T-helper 22 cell (primary cell): ENCODE measurements around the gene POGLUT2.

Source experiments
- DNase-seq: peaks from one replicate; pipeline ENCODE4 v3.0.0-alpha.2; 2020; ENCODE audit warnings: low read depth

Gene POGLUT2

DNA sequence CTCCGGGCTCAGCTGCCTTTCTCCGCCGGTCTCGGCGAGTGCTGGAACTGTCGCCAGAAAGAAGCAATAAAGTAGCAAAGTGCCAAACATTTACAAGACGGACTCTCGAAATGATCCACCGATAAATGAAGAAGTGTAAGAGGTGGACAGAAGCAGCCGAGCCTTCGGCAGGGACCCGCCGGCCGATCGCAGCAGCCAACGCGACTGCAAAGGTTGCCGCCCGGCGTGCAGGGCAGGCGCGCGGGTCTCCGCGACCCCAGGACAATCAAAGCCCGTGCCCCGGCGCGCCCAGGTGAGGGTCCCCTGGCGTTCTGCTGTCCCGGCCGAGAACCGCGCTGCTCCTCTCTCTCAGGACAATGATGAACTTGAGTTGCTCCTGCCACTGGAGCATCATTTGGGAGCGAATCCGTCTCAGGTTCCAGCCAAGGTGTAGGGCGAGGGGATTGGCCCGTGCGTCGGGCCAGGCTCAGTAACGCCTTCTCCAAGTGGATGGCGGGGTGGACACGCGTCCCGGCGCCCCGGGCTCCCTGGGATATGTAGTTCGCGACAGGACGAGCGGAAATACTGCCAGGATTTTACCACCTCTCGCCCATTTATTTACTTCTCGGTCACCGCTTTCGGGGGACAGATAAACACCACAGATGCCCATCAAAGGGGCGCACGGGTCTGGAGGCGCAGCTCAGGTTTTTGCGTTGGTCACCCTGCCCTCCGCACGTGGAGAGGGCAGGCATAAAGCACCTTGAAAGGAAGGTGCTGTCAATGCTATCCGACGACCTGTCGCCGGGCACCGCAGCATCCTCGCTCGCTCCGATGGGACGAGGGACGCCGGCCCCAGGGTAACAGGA, at the start of gene POGLUT2, which contains the start of gene BIVM:
Gene POGLUT2, minus strand, starts transcription at position 396 of the 845 bp plus-strand sequence. Its CDS starts 306 bp downstream, at position 90.
Gene BIVM, plus strand, starts transcription at position 539 of the 845 bp plus-strand sequence. CDS start 8,149 bp downstream, outside the sequence.
- DNase-seq: peak; percentile 71

DNA sequence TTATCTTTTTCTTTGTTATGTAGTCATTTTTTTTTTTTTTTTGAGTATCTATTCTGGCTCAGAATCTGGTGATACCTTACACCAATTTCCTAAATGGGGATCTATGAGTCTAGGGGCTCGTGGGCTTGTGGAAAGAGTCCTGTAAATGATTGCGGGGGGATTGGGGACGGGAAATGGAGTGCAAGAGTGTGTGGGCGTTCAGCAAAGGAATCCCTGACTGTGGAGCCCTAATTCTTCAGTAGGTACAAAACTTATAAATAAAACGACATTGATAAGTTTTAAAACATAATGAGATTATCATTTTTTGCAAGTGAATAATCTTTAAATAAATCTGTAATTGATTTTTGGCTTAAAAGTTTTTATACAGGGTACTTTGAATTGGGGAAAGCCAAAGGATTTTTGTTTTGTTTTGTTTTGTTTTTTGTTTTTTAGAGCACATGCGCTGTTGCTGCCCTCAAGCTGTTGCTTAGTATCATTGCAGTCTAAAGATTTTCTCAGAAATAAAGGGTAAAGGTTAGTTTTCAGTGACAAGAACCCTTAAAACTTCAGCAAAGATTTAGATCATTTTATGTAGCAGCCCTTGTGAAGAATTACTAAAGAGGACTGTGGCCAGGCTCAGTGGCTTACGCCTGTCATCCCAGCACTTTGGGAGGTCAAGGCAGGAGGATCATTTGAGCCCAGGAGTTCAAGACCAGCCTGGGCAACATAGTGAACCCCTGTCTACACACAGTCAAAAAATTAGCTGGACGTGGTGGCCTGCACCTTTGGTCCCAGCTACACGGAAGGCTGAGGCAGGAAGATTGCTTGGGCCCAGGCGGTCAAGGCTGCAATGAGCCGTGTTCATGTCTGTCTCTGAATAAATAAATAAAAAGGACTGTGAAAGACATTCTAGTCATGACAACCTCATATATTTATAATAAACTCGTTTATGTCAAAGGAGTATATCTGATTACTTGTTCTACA, 48.8 kb upstream of the POGLUT2 start:
- no peak for DNase-seq

DNA sequence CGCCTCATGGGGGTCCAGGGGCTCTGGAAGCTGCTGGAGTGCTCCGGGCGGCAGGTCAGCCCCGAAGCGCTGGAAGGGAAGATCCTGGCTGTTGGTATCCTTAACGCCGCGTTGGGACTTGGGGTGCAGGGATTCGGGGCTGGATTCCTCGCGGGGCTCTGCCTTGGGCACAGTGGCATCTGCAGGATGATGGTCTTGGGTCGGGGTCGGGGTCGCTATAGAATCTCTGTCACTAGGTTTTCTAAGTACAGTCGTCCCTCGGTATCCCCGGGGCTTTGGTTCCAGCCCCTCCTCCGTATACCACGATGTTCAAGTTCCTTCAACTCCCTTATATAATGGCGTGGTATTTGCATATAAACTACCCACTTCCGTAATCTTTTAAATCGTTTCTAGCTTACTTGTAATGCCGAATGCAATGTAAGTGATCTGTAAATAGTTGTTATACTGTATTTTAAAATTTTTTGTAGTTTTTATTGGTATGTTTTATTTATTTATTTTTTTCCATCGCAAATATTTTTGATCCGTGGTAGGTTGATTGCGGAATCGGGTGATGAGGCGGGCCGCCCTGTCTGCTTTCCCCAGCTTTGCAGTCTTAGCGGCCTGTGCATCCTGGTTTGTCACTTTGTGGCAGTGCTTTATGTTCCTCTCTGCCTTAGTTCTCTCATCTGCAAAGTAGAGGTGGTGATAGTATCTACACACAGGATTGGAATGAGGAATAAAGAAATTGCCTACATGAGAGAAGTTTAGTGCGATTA, 47.7 kb upstream of the POGLUT2 start:
- peak; percentile 30 for DNase-seq

DNA sequence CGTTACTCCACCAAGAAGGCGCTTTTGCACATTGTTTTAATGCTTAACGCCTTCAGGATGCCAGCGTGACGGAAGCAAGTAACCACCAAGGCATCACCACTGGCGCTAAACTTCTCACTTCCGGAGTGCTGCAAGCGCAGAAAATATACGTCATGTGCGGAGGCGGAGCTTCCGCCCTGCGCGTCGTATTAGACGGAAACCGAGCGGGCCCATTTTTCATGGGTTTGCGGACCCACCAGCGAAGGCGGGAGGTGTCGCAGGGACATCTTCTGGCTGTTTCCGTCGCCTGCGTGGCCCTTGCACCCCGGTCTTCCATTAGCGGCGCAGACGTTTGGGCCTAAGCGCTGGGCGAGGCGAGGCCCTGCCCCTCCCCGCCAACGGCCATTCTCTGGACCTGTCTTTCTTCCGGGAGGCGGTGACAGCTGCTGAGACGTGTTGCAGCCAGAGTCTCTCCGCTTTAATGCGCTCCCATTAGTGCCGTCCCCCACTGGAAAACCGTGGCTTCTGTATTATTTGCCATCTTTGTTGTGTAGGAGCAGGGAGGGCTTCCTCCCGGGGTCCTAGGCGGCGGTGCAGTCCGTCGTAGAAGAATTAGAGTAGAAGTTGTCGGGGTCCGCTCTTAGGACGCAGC, 47.0 kb upstream of the POGLUT2 start, which contains the start of gene ERCC5:
Gene ERCC5, plus strand, starts transcription at position 403 of the 631 bp plus-strand sequence. CDS start 235 bp downstream, outside the sequence.
- peak; percentile 89 for DNase-seq

DNA sequence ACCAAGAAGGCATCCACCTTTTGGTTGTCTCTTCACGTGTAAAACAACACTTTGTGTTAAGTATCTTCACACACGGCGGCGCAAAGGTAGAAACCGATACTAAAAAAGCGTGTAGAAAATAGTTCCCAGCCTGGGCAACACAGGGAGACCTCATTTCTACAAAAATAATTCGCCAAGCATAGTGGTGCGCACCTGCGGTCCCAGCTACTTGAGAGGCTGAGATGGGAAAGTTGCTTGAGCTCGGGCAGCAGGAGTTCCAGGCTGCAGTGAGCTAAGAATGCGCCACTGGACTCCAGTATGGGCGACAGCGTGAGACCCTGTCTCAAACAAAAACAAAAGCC, 46.5 kb upstream of the POGLUT2 start:
- no peak for DNase-seq

DNA sequence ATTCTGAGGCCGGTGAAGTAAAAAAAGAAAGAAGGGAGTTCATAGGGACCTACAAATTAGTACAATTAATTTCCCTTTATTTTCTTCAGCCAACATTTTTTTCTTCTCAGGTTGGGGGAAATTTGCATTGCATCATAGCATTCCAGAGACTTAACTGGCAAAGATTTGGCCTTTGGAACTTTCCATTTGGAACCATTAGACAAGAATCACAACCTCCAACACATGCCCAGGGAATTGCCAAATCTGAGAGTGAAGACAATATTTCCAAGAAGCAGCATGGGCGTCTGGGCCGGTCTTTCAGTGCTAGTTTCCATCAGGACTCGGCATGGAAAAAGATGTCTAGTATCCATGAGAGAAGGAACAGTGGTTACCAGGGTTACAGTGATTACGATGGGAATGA, 40.7 kb upstream of the POGLUT2 start:
- DNase-seq: no peak

DNA sequence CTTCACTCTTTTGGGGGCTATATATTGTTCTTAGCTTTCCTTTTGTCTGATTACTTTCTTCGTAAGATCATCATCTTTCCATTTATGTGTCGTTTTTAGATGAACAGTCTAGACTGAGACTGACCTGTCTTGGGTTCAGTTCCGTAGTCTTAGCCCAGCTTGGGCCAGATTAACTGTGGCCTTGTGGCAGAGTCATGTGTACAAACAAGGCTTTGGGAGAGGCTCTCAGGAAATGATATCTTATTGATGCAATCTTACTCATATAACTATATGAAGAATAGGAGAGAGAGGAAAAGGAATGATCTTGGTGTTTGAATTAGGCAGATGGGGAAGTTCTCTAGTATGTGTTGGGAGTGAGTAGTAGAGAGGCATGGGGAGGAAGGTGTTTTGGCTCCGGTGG, 40.2 kb upstream of the POGLUT2 start:
- DNase-seq: no peak

DNA sequence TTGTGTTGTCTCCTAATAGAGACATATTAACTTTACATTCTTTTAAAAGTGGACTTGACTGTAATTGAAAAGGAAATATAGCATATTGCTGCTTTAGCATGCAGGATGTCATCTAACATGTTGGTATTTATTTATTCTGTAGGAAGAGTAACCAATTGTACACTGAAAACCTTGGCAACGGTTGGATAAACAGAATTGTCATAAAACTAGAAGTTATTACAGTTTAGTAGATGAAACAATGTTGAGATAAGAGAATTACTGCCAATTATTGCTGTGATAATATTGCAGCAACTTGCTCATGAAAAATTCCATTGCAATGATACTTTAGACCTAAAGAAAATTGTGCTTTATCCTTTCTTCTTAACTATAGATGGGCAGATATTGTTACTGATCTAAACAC, 39.5 kb upstream of the POGLUT2 start:
- no peak for DNase-seq

DNA sequence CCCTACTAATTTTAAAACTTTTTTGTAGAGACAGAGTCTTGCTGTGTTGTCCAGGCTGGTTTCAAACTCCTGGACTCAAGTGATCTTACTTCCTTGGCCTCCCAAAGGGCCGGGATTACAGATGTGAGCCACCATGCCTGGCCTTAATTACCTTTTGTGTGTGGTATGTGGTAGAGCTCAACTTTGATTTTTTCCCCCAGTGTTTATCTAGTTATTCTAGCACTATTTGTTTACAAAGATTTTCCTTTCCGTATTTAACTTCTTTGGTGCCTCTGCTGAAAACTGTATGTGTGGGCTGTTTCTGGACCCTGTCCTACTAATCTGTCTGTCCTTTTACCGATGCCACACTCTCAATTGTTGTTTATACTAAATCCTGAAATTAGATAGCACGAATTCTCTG, 37.7 kb upstream of the POGLUT2 start:
- no peak for DNase-seq

DNA sequence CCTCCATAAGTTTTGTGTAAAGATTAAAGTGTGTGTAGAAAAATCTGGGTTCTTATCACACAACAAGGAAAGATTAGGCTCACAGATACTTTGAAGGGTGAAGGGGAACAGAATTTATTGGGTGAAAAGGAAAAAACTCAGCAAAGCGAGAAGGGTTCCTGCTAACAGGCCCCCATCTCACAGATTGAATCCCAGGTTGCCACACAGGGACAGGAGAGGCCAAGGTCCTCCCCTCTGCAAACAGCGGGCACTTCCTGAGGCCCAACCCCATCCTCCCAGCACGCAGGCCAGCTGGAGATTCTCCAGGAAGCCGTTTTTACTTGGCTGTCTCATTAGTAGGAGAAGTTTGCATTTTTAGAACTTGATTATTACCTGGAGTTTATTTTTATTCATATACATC, 31.9 kb upstream of the POGLUT2 start:
- no peak for DNase-seq

DNA sequence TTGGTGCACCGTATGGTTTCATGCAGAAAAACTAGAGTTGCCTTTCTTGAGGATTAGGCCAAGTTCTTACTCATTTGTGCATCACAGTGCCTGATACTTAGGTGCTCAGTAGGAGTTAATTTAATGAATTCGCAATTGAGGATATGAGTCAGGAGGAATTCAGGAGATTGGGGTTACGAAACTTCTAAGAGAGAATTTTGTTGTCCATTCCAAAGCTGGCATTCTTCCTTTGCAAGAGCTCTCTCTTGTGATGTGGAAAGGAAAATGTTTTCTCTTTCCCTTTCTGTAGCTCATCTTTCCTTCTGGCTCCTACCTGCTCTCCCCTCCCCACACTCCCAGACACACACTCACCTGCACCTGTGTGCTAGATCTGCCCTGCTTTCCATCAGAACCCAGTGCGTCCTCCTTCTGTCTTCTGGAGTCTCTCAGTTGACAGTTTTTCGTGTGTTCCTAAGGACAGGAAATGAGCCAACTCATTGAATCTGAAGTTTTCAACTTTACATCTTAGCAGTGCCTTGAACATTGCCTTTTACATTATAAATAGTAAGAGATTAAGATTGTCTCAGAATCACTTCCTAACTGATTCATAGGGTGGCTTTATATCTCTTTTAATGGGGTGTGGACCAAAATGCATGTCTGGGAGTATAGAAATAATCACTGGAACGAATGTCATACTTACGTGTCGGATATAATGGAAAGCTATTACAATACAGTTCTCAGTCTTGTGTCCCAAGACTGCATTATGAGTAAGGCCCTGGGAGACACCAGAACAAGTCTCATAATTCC, 27.3 kb upstream of the POGLUT2 start:
- DNase-seq: no peak

DNA sequence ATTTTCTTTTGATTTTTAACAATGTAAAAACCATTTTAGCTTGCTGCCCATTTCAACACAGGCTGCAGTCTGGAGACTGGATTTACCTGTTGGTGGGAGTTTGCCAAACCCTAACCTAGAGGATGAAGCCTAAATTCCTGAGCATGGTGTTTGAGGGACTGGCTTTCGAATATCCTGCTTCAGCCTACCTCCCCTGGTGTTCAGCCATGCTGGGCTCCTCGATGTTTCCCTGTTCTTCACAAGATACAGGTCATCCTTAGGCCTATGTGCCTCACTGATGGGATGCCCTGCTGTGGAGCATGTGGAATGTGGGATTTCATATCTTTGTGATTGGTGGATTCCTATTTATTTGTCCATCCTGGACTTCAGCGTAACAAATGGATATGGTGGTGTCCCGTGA, 26.6 kb upstream of the POGLUT2 start:
- DNase-seq: no peak

DNA sequence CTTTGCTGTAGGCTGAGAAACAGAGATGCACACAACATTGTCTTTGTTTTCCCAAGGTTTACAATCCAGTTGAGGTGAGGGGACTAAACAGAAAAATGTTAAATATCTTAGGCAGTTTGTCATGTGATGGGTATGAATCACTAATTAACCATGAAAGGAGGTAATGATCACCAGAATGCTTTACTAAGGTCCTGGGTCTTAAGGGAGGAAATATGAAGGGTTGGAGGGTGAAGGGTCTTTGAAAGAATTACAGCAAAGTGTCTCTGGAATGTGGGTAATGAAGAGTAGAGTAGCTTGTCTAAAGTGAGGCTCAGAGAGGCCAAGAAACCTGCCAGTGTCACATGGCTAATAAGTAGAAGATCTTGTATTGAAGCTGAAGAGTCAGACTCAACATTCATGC, 19.1 kb upstream of the POGLUT2 start:
- DNase-seq: no peak

DNA sequence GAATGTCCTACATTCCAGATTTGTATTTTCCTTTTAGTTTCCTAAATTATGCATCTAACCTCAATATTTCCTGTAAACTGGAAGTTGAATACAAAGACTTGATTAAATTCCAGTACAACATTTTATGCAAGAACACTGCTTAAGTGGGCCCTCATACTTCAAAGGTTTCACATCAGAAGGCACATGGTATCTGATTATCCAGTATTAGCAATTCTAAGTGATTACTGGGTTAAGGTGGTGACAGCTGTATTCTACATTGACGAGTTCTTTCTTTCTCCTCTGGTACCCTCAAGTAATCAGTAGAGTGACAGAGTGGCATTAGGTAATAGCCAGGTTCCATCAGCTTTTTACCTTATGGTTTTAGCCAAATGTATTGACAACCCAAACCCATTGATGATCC, 18.5 kb upstream of the POGLUT2 start:
- DNase-seq: no peak

DNA sequence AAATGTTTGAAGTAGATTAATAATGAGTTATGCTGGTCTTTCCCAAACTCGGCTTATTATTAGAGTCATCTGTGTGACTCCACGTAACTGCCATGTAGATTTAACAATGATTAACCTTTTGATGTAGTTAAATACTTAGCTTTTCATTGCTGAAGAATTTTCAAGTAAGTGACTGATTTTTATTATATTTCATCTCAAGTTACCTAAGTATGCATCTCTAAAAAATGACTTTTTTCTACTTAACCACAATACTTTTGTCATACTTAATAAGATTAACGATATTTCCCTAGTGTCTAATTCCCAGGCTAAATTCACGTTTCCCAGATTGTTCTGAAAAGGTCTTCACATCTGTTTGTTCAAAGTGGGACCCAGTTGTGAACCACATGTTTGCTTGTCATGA, 17.9 kb upstream of the POGLUT2 start:
- DNase-seq: no peak

DNA sequence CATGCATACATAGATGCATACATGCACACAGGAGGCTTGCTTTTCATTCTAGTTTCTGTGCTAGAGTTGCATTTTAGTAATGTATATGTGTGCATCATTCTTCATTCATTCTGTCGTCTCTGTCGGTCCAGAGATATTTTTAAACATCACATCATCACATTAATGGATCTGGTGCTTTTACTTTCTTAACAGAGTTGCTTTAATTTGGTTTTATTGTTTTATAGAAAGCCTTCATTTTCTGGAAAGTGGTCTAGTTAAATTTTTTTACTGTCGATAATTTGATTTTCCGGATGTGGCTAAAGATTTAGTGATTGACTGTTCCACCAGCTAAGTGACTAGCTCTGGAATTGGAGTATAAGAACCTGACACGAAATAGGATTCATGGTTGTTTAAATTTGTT, 17.0 kb upstream of the POGLUT2 start:
- DNase-seq: no peak

DNA sequence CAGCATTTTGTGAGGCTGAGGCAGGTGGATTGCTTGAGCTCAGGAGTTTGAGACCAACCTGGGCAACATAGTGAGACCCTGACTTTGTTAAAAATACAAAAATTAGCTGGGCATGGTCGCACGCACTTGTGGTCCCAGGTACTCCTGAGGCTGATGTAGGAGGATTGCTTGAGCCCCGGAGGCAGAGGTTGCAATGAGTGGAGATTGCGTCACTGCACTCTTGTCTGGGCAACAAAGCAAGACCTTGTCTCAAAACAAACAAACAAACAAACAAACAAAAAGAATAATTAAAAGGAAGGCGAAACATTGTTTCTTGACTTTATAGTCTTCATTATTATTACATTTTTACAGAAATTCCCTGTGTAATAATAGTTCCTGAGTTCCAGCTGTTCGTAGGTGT, 16.0 kb upstream of the POGLUT2 start:
- no peak for DNase-seq

DNA sequence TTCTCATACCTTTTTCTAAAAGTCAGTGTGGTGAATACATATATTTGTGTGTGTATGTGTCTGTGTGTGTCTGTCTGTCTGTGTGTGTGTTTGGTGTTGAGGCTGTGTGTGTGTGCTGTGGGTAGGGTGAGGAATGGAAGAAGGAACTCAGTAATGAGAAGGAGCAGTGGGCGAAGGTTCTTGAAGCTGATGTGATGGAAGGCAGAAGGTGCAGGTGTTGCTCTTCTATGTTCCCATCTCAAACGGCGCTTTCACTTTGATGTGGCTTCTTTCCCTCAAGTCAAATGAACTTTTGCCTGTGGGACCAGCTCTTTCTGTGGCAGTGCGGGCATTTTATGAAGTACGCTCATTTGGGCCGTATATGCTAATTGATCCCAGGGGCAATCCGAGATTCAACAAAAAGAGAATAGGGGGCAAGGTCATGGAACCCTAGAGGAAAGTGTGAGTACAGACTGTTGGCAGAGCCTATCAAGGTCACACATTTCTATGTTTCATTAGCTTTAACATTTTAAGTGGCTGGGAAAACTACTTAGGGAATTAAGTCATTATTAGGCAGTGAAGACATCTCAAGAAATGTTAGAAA, 15.3 kb upstream of the POGLUT2 start:
- DNase-seq: no peak

DNA sequence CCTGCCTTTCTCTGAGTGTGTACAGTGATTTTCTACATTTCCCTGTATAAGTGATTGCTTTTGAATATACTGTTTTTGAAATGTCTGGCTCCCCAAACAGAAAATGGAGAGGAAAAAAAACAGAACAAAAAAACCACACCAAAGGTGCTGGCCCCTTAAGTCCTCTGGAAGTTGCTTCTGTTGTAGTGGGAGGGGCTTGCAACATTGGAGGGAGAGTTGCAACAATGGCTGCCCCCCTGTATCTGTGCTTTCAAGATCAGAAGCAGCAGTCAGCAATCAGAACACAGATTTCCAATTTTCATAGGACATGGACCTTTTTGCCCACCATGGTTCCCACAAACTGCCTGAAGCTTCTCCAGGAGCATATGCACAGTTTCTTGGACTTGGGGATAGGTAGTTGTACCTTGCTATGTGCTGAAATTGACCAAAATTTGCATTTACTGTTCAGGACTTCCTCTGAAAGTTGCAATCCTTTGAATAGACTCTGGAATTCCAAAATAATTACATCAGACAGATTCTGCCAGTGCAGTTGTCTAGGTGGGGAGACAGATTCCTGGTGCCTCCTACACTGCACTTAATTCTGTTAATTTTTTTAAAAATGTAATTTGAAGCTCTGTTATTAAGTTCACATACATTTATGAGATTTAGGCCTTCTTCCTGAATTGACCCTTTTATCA, 14.0 kb upstream of the POGLUT2 start:
- DNase-seq: no peak

DNA sequence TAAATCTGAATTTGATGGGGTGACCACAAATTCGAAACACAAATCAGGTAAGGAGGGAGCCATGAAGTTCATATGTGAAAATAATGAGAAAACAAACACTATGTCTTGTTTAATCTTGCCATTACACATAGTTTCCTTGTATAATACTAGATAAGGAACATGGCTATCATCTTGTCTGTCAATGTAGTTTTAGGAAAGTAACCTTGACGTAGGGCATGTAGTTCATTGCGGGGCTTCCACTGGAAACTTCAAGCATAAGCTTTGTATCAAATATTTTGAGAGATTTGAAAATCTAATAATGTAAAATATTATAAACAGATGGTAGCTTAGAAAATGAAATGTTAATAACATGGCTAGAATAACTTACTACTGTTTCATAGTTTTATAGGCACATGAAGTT, 8.9 kb upstream of the POGLUT2 start:
- DNase-seq: no peak
